ENCODE measurements around the gene EPB42.
A peak's percentile ranks its signal among the peaks of the same experiment; 100 is the strongest.
"Not testable (repeated sequence)": the region's sequence is repeated elsewhere in the genome, so short reads cannot be mapped to it uniquely, and the experiment has no call there.

Gene EPB42

DNA sequence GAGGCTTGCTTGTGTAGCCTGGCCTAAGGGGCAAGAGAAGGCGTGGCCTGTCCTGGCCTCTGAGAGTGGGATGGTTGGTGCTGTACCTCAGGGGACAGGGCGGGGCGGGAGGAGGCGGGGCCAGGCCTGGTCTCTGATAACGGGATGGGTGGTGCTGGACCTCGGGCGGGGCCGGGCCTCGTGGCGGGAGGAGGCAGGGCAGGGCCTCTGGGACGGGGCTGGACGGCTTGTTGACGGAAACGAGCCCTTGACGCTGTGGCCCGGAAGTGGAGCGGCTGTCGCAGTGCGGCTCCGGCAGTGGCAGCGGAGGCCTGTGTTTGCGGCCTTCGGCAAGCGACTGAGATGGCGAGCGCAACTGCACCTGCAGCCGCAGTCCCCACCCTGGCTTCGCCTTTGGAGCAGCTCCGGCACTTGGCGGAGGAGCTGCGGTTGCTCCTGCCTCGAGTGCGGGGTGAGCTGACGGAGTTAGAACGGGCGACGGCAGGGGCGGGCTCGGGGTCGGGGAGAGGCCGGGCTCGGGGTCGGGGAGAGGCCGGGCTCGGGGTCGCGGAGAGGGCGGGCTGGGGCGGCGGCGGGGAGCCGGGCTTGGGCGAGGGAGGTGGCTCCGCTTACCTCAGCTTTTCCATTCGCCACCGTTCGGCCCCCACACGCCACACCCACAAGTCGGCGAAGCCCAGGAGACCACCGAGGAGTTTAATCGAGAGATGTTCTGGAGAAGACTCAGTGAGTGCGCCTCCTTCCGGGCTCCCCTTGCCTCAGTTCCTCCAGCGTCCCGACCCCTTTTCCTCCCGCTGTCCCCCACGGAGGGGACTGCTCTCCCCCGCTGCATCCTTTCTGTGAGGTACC lies 35.4 kb downstream of the EPB42 start, which contains the start of gene CCNDBP1:
Gene CCNDBP1, plus strand, starts transcription at position 247 of the 846 bp plus-strand sequence. Its CDS starts 96 bp downstream, at position 343.
- DNase-seq (ENCODE audit: low read depth in 2 of 2): peak; percentile 73 to 89

- DNase-seq (ENCODE audit: low read depth in 2 of 2): no peak
Observed at GRCh38 chr15:43184407-43185124, 36.3 kb downstream of the EPB42 start.

GRCh38 chr15:43183270-43183669 lies 37.5 kb downstream of the EPB42 start:
- no peak for DNase-seq (ENCODE audit: low read depth in 2 of 2)

- not testable (repeated sequence) for DNase-seq (ENCODE audit: low read depth in 2 of 2)
Observed at GRCh38 chr15:43177147-43177546, 43.7 kb downstream of the EPB42 start.

- DNase-seq (ENCODE audit: low read depth in 2 of 2): not testable (repeated sequence)
Observed at GRCh38 chr15:43175656-43176309, 45.0 kb downstream of the EPB42 start.

- DNase-seq (ENCODE audit: low read depth in 2 of 2): no peak
Observed at GRCh38 chr15:43169888-43170287, 50.9 kb downstream of the EPB42 start.

GRCh38 chr15:43168192-43169107 lies 52.4 kb downstream of the EPB42 start:
- no peak for DNase-seq (ENCODE audit: low read depth in 2 of 2)

DNA sequence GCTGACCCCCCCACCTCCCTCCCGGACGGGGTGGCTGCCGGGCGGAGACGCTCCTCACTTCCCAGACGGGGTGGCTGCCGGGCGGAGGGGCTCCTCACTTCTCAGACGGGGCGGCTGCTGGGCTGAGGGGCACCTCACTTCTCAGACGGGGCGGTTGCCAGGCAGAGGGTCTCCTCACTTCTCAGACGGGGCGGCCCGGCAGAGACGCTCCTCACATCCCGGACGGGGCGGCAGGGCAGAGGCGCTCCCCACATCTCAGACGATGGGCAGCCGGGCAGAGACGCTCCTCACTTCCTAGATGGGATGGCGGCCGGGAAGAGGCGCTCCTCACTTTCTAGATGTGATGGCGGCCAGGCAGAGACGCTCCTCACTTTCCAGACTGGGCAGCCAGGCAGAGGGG lies 53.6 kb downstream of the EPB42 start:
- not testable (repeated sequence) for DNase-seq (ENCODE audit: low read depth in 2 of 2)

DNA sequence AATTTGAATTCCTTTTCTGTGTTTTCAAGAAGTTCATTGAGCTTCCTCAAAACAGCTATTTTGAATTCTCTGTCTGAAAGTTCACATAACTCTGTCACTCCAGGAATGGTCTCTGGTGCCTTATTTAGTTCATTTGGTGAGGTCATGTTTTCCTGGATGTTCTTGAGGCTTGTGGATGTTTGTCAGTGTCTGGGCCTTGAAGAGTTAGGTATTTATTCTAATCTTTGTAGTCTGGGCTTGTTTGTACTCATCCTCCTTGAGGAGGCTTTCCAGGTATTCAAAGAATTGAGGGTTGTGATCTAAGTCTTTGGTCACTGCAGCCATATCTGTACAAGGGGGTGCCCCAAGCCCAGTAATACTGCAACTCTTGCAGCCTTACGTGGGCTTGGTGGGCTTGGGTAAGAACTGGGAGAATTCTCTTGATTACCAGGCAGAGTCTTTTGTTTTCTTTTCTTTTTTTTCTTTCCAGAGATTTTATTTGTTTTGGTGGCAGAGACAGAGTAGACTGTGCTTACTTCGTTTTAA lies 55.0 kb downstream of the EPB42 start:
- no peak for DNase-seq (ENCODE audit: low read depth in 2 of 2)

DNA sequence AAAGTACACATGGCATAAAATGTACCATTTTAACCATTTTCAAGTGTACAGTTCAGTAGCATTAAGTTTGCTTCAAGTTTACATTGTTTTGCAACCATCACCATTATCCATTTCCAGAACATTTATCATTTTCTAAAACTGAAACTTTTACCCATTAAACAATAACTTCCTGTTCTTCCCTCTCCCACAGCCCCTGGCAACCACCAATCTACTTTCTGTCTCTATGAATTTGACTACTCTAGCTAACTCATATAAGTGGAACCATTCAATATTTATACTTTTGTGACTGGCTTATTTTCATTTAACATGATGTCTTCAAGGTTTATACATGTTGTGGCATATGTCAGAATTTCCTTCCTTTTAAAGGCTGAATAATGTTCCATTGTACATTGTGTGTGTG lies 67.5 kb downstream of the EPB42 start:
- no peak for DNase-seq (ENCODE audit: low read depth in 2 of 2)

DNA sequence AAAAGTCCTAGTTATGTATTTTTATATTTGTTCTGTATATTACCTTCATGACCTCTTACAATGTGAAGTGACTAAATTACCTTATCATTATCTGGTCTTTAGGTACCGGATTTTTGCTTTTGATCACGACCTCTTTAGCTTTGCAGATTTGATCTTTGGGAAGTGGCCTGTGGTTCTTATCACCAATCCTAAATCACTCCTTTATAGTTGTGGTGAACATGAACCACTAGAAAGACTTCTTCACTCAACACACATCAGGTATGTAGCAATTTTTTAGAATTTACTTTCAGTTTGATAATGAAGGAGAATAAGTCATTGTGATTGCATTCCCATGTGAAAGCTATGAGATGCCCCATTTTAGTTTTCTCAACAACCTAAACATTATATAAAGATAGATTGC lies 69.1 kb downstream of the EPB42 start:
- DNase-seq (ENCODE audit: low read depth in 2 of 2): no peak

GRCh38 chr15:43150191-43150929 lies 70.5 kb downstream of the EPB42 start:
- no peak for DNase-seq (ENCODE audit: low read depth in 2 of 2)
